Neuronal stem cell (in vitro differentiated cells): Measurements from ENCODE around the gene LYRM4.

ENCODE experiments used
- DNase-seq: peaks from one replicate; pipeline ENCODE4 v3.0.0-alpha.2; 2013; ENCODE audit warnings: low spot score
- H2AFZ ChIP-seq: one replicate; pipeline ENCODE4 v1.6.1; 2013; ENCODE audit warnings: mild to moderate bottlenecking, low read length, inconsistent platforms
- H2AK5ac ChIP-seq: 2 replicates; pipeline ENCODE4 v1.6.1; 2013; ENCODE audit warnings: low read depth, mild to moderate bottlenecking, inconsistent platforms, low read length, moderate library complexity, mixed read lengths
- H2BK120ac ChIP-seq: 2 replicates; pipeline ENCODE4 v1.6.1; 2013; ENCODE audit warnings: low read depth, mild to moderate bottlenecking, inconsistent platforms, low read length, moderate library complexity, mixed read lengths
- H2BK12ac ChIP-seq: one replicate; pipeline ENCODE4 v1.6.1; 2013; ENCODE audit warnings: low read length, inconsistent platforms
- H2BK15ac ChIP-seq: 2 replicates; pipeline ENCODE4 v1.6.1; 2013; ENCODE audit warnings: mild to moderate bottlenecking, low read length, inconsistent platforms, mixed read lengths
- H2BK5ac ChIP-seq: one replicate; pipeline ENCODE4 v1.6.1; 2013; ENCODE audit warnings: inconsistent platforms, mild to moderate bottlenecking, low read length, moderate library complexity
- H3K14ac ChIP-seq: one replicate; pipeline ENCODE4 v1.6.1; 2013; ENCODE audit warnings: low read length, inconsistent platforms
- H3K18ac ChIP-seq: 2 replicates; pipeline ENCODE4 v1.6.1; 2013; ENCODE audit warnings: low read length, inconsistent platforms
- H3K23ac ChIP-seq: 2 replicates; pipeline ENCODE4 v1.6.1; 2013; ENCODE audit warnings: low read depth, mild to moderate bottlenecking, mixed read lengths, low read length, inconsistent platforms; ENCODE audit not compliant: poor library complexity
- H3K27ac ChIP-seq: replicated peaks from 3 replicates; pipeline ENCODE4 v1.5.1; 2013; ENCODE audit warnings: low read length, inconsistent platforms
- H3K27me3 ChIP-seq, 3 experiments: 2 replicates each; pipeline ENCODE4 v1.6.1; 2013; ENCODE audit warnings: low read length in 3 of 3, mild to moderate bottlenecking in 2 of 3, inconsistent platforms in 1 of 3, low read depth in 1 of 3, mixed read lengths in 1 of 3, moderate library complexity in 1 of 3; ENCODE audit not compliant: control insufficient read depth in 3 of 3, insufficient read depth in 3 of 3
- H3K36me3 ChIP-seq, 2 donors: replicated peaks in 1 of 2; 2 replicates each; pipeline ENCODE4 v1.6.1; 2013; ENCODE audit warnings: low read length in 2 of 2; ENCODE audit not compliant: control insufficient read depth in 2 of 2, insufficient read depth in 2 of 2
- H3K4ac ChIP-seq: 2 replicates; pipeline ENCODE4 v1.6.1; 2013; ENCODE audit warnings: inconsistent platforms, mild to moderate bottlenecking, low read length, moderate library complexity
- H3K4me1 ChIP-seq, 2 donors: 1 replicate in 1 of 2; 2 replicates in 1 of 2; pipeline ENCODE4 v1.6.1; 2013; ENCODE audit warnings: low read length in 2 of 2, low read depth in 1 of 2; ENCODE audit not compliant: control insufficient read depth in 2 of 2, insufficient read depth in 1 of 2
- H3K4me2 ChIP-seq: one replicate; pipeline ENCODE4 v1.6.1; 2013; ENCODE audit warnings: mild to moderate bottlenecking, low read length, inconsistent platforms; ENCODE audit not compliant: insufficient read depth, poor library complexity, severe bottlenecking
- H3K4me3 ChIP-seq, 2 donors: 2 replicates each; pipeline ENCODE4 v1.5.1; 2013; ENCODE audit warnings: low read length in 2 of 2, mild to moderate bottlenecking in 2 of 2, inconsistent platforms in 1 of 2, moderate library complexity in 1 of 2
- H3K79me1 ChIP-seq: one replicate; pipeline ENCODE4 v1.6.1; 2013; ENCODE audit warnings: low read depth, mild to moderate bottlenecking, inconsistent platforms, low read length, moderate library complexity
- H3K9ac ChIP-seq: one replicate; pipeline ENCODE4 v1.6.1; 2013; ENCODE audit warnings: mild to moderate bottlenecking, low read depth, low read length, inconsistent platforms; ENCODE audit not compliant: poor library complexity
- H3K9me3 ChIP-seq, 2 donors: replicated peaks in 1 of 2; 2 replicates each; pipeline versions ENCODE3 to v1.6.1; 2013; ENCODE audit warnings: low read length in 2 of 2, mild to moderate bottlenecking in 2 of 2, inconsistent platforms in 1 of 2, low read depth in 1 of 2, mixed read lengths in 1 of 2, moderate library complexity in 1 of 2; ENCODE audit not compliant: control insufficient read depth in 2 of 2, insufficient read depth in 1 of 2
- H4K8ac ChIP-seq: one replicate; pipeline ENCODE4 v1.6.1; 2013; ENCODE audit warnings: low read depth, mild to moderate bottlenecking, inconsistent platforms, low read length, moderate library complexity
- H4K91ac ChIP-seq: one replicate; pipeline ENCODE4 v1.6.1; 2013; ENCODE audit warnings: low read length, low read depth, mild to moderate bottlenecking, inconsistent platforms; ENCODE audit not compliant: poor library complexity
- WGBS, 2 donors: extraction: QIAGEN DNeasy Blood & Tissue Kit; methylation state at CpG; one replicate each; pipeline ENCODE4 v1.1.7; 2013; ENCODE audit warnings: missing lambda C conversion rate in 2 of 2, mixed read lengths in 1 of 2; ENCODE audit not compliant: insufficient read length in 2 of 2, insufficient replicate concordance in 1 of 2; ENCODE audit errors: extremely low coverage in 2 of 2; 5-methylcytosine and 5-hydroxymethylcytosine counted together

The LYRM4 gene

DNA sequence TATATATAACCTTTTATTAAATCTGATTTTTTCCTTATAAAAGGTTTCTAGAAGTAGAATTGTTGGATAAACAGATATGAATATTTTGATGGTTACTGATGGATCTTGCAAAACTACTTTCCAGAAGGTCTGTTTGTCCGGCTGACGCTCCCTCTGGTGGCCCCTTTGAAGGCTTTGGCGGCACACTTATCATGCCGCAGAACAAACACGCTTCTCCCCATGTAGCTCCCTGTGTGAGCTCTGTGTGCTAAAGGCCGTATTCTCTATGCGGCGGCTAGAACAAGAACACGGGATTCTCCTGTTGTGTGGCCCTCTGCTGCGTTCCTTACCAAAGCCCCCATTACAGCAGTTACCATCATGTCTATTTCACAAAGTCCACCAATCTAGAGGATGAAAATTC is 145.6 kb downstream of the LYRM4 start:
- peaks cover 0 to 10% of the 10 kb centered on the region in 2 donors for H3K36me3 ChIP-seq
- no peaks in the 10 kb centered on the region for H3K27me3 ChIP-seq
- no CpG with 5 or more reads among the region's 10 CpGs for WGBS, 2 donors
- no peak overlapping the region for H4K91ac ChIP-seq
- H3K9me3 ChIP-seq: no peaks in the 10 kb centered on the region
- H3K4me2 ChIP-seq: no peak overlapping the region
- H2BK12ac ChIP-seq: no peak overlapping the region
- no peak overlapping the region for H3K9ac ChIP-seq
- no peak overlapping the region for H2AK5ac ChIP-seq
- H3K4ac ChIP-seq: no peak overlapping the region
- H3K4me3 ChIP-seq: no peak overlapping the region
- no peak overlapping the region for H3K14ac ChIP-seq
- no peak overlapping the region for H2BK5ac ChIP-seq
- no peak overlapping the region for H3K27ac ChIP-seq
- H3K18ac ChIP-seq: no peak overlapping the region
- no peak overlapping the region for H2AFZ ChIP-seq
- no peaks in the 10 kb centered on the region for H3K4me1 ChIP-seq
- H2BK15ac ChIP-seq: no peak overlapping the region
- no peak overlapping the region for H2BK120ac ChIP-seq
- no peak for DNase-seq
- H3K23ac ChIP-seq: no peak overlapping the region
- H3K79me1 ChIP-seq: peaks cover 3% of the 10 kb centered on the region
- H4K8ac ChIP-seq: no peak overlapping the region

DNA sequence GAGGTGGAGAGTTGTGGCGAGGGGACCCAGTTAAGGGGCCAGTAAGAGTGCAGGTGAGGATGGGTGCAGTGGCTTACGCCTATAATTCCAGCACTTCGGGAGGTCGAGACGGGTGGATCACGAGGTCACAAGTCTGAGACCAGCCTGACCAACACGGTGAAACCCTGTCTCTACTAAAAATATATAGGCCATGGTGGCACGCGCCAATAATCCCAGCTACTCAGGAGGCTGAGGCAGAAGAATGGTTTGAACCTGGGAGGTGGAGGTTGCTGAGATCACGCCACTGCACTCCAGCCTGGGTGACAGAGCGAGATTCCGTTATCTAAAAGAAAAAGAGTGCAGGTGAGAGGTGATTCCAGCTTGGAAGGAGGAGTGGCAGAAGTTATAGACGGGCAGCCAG is 147.7 kb downstream of the LYRM4 start:
- no peak overlapping the region for H3K4ac ChIP-seq
- H2AFZ ChIP-seq: no peak overlapping the region
- H2BK12ac ChIP-seq: no peak overlapping the region
- no peak overlapping the region for H2BK5ac ChIP-seq
- no CpG with 5 or more reads among the region's 13 CpGs for WGBS, 2 donors
- no peak for DNase-seq
- no peak overlapping the region for H2BK15ac ChIP-seq
- no peak overlapping the region for H3K14ac ChIP-seq
- H2BK120ac ChIP-seq: no peak overlapping the region
- no peak overlapping the region for H4K8ac ChIP-seq
- H3K27me3 ChIP-seq: no peaks in the 10 kb centered on the region
- H3K79me1 ChIP-seq: peaks cover 2% of the 10 kb centered on the region
- H3K9me3 ChIP-seq: no peaks in the 10 kb centered on the region
- H3K9ac ChIP-seq: no peak overlapping the region
- peaks cover 2 to 16% of the 10 kb centered on the region in 2 donors for H3K36me3 ChIP-seq
- no peak overlapping the region for H3K27ac ChIP-seq
- no peak overlapping the region for H3K18ac ChIP-seq
- H4K91ac ChIP-seq: no peak overlapping the region
- no peaks in the 10 kb centered on the region for H3K4me1 ChIP-seq
- H3K23ac ChIP-seq: no peak overlapping the region
- H3K4me3 ChIP-seq: no peak overlapping the region
- H3K4me2 ChIP-seq: no peak overlapping the region
- no peak overlapping the region for H2AK5ac ChIP-seq

DNA sequence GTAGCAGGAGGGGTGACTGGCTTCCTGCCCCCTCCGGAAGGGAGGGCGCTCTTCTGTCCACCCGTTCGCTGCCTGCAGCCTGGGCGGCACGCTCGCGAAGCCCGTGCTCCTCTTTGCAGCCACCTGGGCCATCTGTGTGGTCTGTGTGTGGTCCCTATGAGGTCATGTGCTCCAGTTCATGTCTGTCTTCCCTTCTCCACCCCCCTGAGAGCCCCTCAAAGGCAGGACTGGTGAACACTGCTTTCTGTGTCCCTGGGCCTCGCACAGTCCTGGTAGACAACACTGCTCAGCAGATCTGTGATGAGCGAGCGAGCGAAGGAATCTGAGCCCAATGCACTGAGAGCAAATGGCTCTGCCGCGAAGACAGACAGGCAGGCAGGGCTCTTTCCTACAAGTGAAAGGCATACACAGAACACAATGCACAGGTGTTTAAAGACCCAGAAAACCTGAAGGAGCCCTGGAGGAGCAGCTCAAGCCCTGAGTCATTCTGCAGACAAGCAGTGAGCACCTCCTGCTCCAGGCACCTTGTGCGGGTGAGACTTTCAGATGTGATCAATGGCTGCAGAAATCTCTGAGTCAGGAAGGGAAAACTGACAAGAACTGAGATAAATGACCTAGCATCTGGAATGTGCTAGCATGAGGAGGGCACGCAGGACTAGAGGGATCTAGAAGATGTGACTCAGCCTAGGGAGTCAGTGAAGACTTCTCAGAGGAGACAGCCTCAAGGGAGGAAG is 148.5 kb downstream of the LYRM4 start:
- no peak for DNase-seq
- H3K27ac ChIP-seq: no peak overlapping the region

DNA sequence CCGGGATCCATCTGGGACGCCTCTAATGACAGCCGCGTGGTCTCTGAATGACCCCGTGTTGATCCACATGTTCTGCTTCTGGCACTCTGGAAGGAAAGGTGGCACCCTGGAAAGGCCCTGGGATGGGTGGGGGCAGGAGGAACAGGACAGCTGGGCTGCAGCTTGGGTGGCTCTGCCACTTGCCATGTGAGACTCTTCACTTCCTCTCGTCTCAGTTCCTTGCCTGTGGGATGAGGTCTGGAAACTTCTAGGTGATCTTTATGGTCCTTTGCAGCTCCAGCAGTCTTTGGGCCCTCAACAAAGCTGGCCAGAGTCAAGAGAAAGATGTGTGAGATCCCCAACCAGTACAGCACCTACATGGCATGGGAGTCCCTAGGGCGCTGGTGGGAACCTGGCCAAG is 149.1 kb downstream of the LYRM4 start:
- WGBS, 2 donors: no CpG with 5 or more reads among the region's 7 CpGs
- Histone ChIP-seq H4K91ac (no peak overlapping the region), H2AK5ac (no peak overlapping the region), H3K27me3 (no peaks in the 10 kb centered on the region), H3K4me3 (no peak overlapping the region), H4K8ac (no peak overlapping the region), H3K4ac (no peak overlapping the region), H3K9me3 (no peaks in the 10 kb centered on the region), H3K14ac (no peak overlapping the region), H3K4me2 (no peak overlapping the region), H2BK12ac (no peak overlapping the region), H3K9ac (no peak overlapping the region), H2BK5ac (no peak overlapping the region), H2BK15ac (no peak overlapping the region), H3K27ac (no peak overlapping the region), H3K4me1 (peaks cover 0 to 4% of the 10 kb centered on the region in 2 donors), H3K36me3 (peaks cover 2 to 18% of the 10 kb centered on the region in 2 donors), H2AFZ (no peak overlapping the region), H3K79me1 (peaks cover 2% of the 10 kb centered on the region), H2BK120ac (no peak overlapping the region), H3K23ac (no peak overlapping the region), H3K18ac (no peak overlapping the region)
- DNase-seq: no peak

More for the DNA sequence above, 148.5 kb downstream of the LYRM4 start:
- Histone ChIP-seq H2AFZ (no peak overlapping the region), H3K36me3 (peaks cover 2 to 18% of the 10 kb centered on the region in 2 donors), H3K4me3 (no peak overlapping the region), H3K4me2 (no peak overlapping the region), H3K14ac (no peak overlapping the region), H3K27me3 (no peaks in the 10 kb centered on the region), H4K8ac (no peak overlapping the region), H2BK12ac (no peak overlapping the region), H2BK5ac (no peak overlapping the region), H2BK120ac (no peak overlapping the region), H3K9me3 (no peaks in the 10 kb centered on the region), H3K23ac (no peak overlapping the region), H3K4ac (no peak overlapping the region), H2AK5ac (no peak overlapping the region), H3K79me1 (peaks cover 2% of the 10 kb centered on the region), H2BK15ac (no peak overlapping the region), H3K18ac (no peak overlapping the region), H3K9ac (peak overlapping the region; percentile 15), H4K91ac (no peak overlapping the region), H3K4me1 (peaks cover 0 to 2% of the 10 kb centered on the region in 2 donors)
- no CpG with 5 or more reads among the region's 17 CpGs for WGBS, 2 donors
